Hepatocyte (in vitro differentiated cells): ENCODE data around the gene NOD1.

Source experiments
- EZH2 ChIP-seq: fragments of 200-600 bp; sonication (generic); IDR thresholded peaks from 2 replicates; pipeline ENCODE4 v1.6.1; 2016; ENCODE audit warnings: antibody characterized with exemption, mild to moderate bottlenecking, borderline replicate concordance
- TF ChIP-seq, protein P1 (sequence below): fragments of 200-600 bp; sonication (generic); IDR thresholded peaks from 2 replicates; pipeline ENCODE4 v1.5.1; 2016; ENCODE audit warnings: antibody characterized with exemption, mild to moderate bottlenecking; ENCODE audit not compliant: poor library complexity

DNA sequence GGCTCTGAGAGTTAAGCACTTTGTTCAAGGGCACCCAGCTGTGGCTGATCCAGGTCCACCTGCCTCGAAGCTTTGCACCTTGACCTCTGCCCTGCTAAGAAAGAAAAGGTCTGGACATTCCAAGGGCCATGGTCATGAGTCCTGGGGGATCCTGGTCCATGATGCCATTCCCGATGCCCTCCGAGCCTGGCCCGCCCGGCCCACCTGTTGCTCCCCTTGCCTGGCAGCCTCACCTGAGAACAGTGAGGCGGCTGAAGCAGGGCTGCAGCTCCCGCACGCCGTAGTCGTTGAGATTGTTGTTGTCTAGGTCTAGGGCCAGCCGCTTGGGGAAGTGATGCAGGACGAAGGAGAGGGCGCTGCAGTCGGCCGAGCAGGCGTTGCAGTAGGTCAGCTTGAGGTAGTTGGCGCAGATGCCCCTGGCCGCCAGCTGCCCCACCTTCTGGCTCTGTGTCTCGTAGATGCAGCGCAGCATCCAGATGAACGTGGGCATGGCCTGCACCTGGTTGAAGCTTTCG is 27.5 kb downstream of the NOD1 start:
- TF ChIP-seq, protein P1, sequence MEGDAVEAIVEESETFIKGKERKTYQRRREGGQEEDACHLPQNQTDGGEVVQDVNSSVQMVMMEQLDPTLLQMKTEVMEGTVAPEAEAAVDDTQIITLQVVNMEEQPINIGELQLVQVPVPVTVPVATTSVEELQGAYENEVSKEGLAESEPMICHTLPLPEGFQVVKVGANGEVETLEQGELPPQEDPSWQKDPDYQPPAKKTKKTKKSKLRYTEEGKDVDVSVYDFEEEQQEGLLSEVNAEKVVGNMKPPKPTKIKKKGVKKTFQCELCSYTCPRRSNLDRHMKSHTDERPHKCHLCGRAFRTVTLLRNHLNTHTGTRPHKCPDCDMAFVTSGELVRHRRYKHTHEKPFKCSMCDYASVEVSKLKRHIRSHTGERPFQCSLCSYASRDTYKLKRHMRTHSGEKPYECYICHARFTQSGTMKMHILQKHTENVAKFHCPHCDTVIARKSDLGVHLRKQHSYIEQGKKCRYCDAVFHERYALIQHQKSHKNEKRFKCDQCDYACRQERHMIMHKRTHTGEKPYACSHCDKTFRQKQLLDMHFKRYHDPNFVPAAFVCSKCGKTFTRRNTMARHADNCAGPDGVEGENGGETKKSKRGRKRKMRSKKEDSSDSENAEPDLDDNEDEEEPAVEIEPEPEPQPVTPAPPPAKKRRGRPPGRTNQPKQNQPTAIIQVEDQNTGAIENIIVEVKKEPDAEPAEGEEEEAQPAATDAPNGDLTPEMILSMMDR = no peak
- TF ChIP-seq EZH2 = no peak
